Kidney epithelial cell (primary cell): ENCODE results near the gene DACT3. TPM values are rescaled to one million over a fixed set of nuclear protein-coding genes. Genes with fewer than 3 reads are reported as not detected.
A peak's percentile ranks its signal among the peaks of the same experiment; 100 is the strongest.

Experiments used
- DNase-seq: peaks from one replicate; pipeline ENCODE4 v3.0.0-alpha.2; 2010; ENCODE audit warnings: low read depth
- H3K27me3 ChIP-seq: 2 replicates; pipeline ENCODE4 v1.6.0; 2011; ENCODE audit warnings: low read length; ENCODE audit not compliant: control insufficient read depth, insufficient read depth
- H3K36me3 ChIP-seq: 2 replicates; pipeline ENCODE4 v1.5.1; 2011; ENCODE audit warnings: low read length; ENCODE audit not compliant: control insufficient read depth, insufficient read depth
- H3K4me3 ChIP-seq: 2 replicates; pipeline ENCODE4 v1.5.1; 2011; ENCODE audit warnings: low read depth, mild to moderate bottlenecking, control low read depth, low read length
- total RNA-seq: library from RNA; depleted of rRNA; stranded (reverse); fragments of >200 nt; gene quantifications from 2 replicates; pipeline ENCODE4 v1.2.3, GENCODE V29; 2015
- TF ChIP-seq, protein P1 (sequence below): IDR thresholded peaks from 2 replicates; pipeline ENCODE4 v1.5.1; 2011; ENCODE audit warnings: mild to moderate bottlenecking, moderate library complexity, low read length, control low read depth, inconsistent platforms; ENCODE audit not compliant: insufficient read depth, poor library complexity, severe bottlenecking

DACT3 gene
- total RNA-seq, 1 donor from 2014 or later = 0.33 TPM

DNA sequence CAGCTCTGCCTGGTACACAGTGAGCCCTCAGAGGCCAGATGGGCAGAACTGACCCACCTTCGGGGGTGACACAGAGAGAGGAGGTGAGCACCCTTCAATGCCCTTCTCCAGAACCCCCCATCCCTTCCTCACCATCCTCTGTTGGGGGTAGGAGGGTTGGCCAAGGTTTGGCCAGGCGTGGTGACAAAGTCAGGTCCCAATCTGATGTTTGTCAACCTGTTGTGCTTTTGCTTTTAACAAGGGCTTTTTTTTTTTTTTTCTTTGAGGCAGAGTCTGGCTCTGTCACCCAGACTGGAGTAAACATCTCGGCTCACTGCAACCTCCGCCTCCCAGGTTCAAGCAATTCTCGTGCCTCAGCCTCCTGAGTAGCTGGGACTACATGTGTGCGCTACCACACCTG is 43.4 kb downstream of the DACT3 start:
- DNase-seq = no peak
- Histone ChIP-seq H3K27me3 (peaks cover 8% of the 10 kb centered on the region), H3K4me3 (no peak overlapping the region), H3K36me3 (no peaks in the 10 kb centered on the region)
- TF ChIP-seq, protein P1, sequence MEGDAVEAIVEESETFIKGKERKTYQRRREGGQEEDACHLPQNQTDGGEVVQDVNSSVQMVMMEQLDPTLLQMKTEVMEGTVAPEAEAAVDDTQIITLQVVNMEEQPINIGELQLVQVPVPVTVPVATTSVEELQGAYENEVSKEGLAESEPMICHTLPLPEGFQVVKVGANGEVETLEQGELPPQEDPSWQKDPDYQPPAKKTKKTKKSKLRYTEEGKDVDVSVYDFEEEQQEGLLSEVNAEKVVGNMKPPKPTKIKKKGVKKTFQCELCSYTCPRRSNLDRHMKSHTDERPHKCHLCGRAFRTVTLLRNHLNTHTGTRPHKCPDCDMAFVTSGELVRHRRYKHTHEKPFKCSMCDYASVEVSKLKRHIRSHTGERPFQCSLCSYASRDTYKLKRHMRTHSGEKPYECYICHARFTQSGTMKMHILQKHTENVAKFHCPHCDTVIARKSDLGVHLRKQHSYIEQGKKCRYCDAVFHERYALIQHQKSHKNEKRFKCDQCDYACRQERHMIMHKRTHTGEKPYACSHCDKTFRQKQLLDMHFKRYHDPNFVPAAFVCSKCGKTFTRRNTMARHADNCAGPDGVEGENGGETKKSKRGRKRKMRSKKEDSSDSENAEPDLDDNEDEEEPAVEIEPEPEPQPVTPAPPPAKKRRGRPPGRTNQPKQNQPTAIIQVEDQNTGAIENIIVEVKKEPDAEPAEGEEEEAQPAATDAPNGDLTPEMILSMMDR = no peak

DNA sequence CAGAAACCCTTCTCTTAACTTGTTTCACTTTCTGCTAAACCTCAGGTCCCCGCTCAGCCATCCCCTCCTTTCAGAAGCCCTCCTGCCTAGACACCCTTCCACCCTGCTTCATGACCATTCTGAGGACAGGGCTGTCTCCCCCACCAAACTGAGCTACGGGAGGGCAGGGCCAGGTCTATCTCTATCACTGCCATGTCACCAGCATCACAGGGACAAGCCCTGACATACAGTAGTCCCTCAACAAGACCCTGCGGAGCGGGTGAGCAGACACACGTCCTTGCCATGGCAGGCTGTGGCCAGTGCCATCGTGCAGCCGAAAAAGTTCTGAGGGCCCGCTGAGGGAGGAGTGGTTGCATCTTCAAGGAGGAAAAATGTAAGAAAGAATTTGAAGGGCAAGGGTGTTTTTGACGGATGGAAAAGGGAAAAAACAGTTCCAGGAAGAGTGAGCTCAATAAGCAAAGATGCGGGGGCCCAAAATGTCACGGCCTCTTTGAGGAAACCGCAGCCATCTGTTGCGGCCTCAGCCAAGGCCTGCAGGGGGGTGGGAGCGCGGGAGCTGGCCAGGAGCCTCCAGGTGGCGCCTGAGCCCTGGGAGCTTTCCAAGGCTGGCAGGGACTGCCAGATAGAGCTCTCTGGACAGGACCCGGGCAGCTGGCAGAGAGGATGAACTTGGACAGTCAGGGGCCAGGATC is 44.2 kb downstream of the DACT3 start:
- no peaks in the 10 kb centered on the region for H3K36me3 ChIP-seq
- DNase-seq = no peak
- no peak overlapping the region for H3K4me3 ChIP-seq
- TF ChIP-seq, protein P1 = peak; percentile 84
- peaks cover 8% of the 10 kb centered on the region for H3K27me3 ChIP-seq

DNA sequence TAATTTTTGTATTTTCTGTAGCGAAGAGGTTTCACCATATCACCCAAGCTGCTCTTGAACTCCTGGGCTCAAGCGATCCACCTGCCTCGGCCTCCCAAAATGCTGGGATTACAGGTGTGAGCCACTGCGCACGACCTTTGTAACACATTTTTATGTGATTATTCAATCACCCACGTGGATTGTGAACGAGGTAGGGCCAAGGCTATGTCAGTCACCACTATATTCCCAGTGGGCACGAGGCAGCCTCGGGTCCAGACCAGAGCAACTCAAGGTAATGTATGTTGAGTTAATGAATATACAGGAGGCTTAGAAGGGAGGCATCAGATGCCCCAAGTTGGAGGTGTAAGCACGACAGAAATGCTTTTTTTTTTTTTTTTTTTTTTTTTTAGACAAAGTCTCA is 45.0 kb downstream of the DACT3 start:
- H3K27me3 ChIP-seq = peaks cover 2% of the 10 kb centered on the region
- H3K4me3 ChIP-seq = no peak overlapping the region
- DNase-seq = no peak
- H3K36me3 ChIP-seq = no peaks in the 10 kb centered on the region
- TF ChIP-seq, protein P1 = no peak

DNA sequence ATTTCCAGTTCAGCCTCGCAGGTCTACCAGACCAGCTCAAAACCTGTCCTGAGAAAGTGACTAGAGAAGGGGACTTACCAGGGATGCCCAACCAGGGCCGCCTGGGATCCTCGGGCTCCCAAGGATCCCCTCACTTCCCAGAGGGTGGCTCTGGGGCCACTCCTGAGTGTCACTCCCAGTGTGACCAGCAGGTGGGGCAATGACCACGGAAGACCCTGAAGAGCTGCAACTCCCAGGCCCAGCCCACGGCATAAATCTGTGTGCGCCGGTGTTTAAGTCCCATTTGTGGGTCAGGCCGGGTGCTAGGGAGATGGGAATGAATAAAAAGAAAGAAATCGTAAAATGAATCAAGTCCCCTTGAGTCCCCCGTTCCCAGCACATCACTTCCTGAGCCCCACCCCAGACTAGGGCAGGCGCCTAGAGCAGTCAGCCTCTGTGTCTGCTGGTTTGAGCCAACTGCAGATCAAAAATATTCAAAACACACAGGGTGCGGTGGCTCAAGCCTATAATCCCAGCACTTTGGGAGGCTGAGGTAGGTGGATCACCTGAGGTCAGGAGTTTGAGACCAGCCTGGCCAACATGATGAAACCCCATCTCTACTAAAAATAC is 46.8 kb downstream of the DACT3 start:
- DNase-seq = no peak
- Histone ChIP-seq H3K4me3 (no peak overlapping the region), H3K27me3 (no peaks in the 10 kb centered on the region), H3K36me3 (peaks cover 2% of the 10 kb centered on the region)
- TF ChIP-seq, protein P1 = peak; percentile 88

DNA sequence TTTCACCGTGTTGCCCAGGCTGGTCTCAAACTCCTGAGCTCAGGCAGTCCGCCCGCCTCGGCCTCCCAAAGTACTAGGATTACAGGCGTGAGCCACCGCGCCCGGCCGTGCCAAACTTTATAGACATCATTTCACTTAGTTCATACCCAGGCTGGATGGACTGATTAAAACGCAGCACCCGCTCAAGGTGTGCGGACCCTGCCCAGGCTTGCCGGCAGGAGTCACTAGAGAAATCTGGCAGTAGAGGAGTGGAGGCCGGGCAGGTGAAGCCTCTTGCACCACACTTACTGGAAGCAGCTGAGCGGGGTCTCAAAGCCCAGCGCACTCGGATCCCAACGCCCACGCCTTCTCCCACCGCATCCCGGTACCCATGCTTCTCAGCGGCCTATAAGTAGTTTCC is 47.5 kb downstream of the DACT3 start:
- H3K36me3 ChIP-seq = peaks cover 2% of the 10 kb centered on the region
- TF ChIP-seq, protein P1 = no peak
- H3K4me3 ChIP-seq = no peak overlapping the region
- DNase-seq = no peak
- no peaks in the 10 kb centered on the region for H3K27me3 ChIP-seq
